ENCODE results near the gene PLA2G4D. TPM values are rescaled to one million over a fixed set of nuclear protein-coding genes. Genes with fewer than 3 reads are reported as not detected.

PLA2G4D gene
- total RNA-seq, 1 donor, result not detected

- no peak for DNase-seq (ENCODE audit: low read depth)
- no peak overlapping the region for H3K4me3 ChIP-seq (ENCODE audit: low read depth, low read length)
- no peak for TF ChIP-seq CTCF (IDR thresholded peaks at IDR 0.05; ENCODE audit: insufficient read depth, low read length)
Measured at GRCh38 chr15:42129364-42129763, 35.0 kb upstream of the PLA2G4D start.

GRCh38 chr15:42128476-42128875 lies 34.1 kb upstream of the PLA2G4D start:
- TF ChIP-seq CTCF (IDR thresholded peaks at IDR 0.05; ENCODE audit: insufficient read depth, low read length), result no peak
- DNase-seq (ENCODE audit: low read depth), result no peak
- H3K4me3 ChIP-seq (ENCODE audit: low read depth, low read length), result no peak overlapping the region

GRCh38 chr15:42123546-42123945 lies 29.2 kb upstream of the PLA2G4D start:
- H3K4me3 ChIP-seq (ENCODE audit: low read depth, low read length), result no peak overlapping the region
- no peak for DNase-seq (ENCODE audit: low read depth)
- TF ChIP-seq CTCF (IDR thresholded peaks at IDR 0.05; ENCODE audit: insufficient read depth, low read length), result no peak

GRCh38 chr15:42121682-42122081 lies 27.3 kb upstream of the PLA2G4D start:
- TF ChIP-seq CTCF (IDR thresholded peaks at IDR 0.05; ENCODE audit: insufficient read depth, low read length), result no peak
- DNase-seq (ENCODE audit: low read depth), result no peak
- H3K4me3 ChIP-seq (ENCODE audit: low read depth, low read length), result no peak overlapping the region

GRCh38 chr15:42121021-42121420 lies 26.7 kb upstream of the PLA2G4D start:
- DNase-seq (ENCODE audit: low read depth), result no peak
- H3K4me3 ChIP-seq (ENCODE audit: low read depth, low read length), result no peak overlapping the region
- TF ChIP-seq CTCF (IDR thresholded peaks at IDR 0.05; ENCODE audit: insufficient read depth, low read length), result no peak

GRCh38 chr15:42120285-42120684 lies 25.9 kb upstream of the PLA2G4D start:
- DNase-seq (ENCODE audit: low read depth), result no peak
- TF ChIP-seq CTCF (IDR thresholded peaks at IDR 0.05; ENCODE audit: insufficient read depth, low read length), result no peak
- no peak overlapping the region for H3K4me3 ChIP-seq (ENCODE audit: low read depth, low read length)

- no peak for TF ChIP-seq CTCF (IDR thresholded peaks at IDR 0.05; ENCODE audit: insufficient read depth, low read length)
- no peak overlapping the region for H3K4me3 ChIP-seq (ENCODE audit: low read depth, low read length)
Measured at GRCh38 chr15:42119446-42119760, 25.0 kb upstream of the PLA2G4D start.

More at GRCh38 chr15:42119446-42119760, 25.0 kb upstream of the PLA2G4D start:
- DNase-seq (ENCODE audit: low read depth), result no peak
